B cell (primary cell): Measurements from ENCODE around the gene CFAP157. TPM values are rescaled to one million over a fixed set of nuclear protein-coding genes. Genes with fewer than 3 reads are reported as not detected.

ENCODE experiments used
- ATAC-seq: fragments of 200-7000 bp; cut with Tn5 transposase; one replicate; pipeline ENCODE4 v1.10.0; 2021; ENCODE audit warnings: low read depth, mild to moderate bottlenecking, moderate number of reproducible peaks, moderate library complexity
- CTCF ChIA-PET: fragments of 350-600 bp; sonication (Branson Sonifier 250); formaldehyde crosslinking; loops from one replicate; lab custom pipeline; 2021; ENCODE audit warnings: antibody characterized with exemption, inconsistent platforms; lab: Charles Lee
- POLR2A ChIA-PET: fragments of 350-600 bp; sonication (Branson Sonifier 250); formaldehyde crosslinking; loops from one replicate; lab custom pipeline; 2021; ENCODE audit warnings: antibody characterized with exemption; lab: Charles Lee
- DNase-seq: peaks from one replicate; pipeline ENCODE4 v3.0.0; 2013
- H2AFZ ChIP-seq: 2 replicates; pipeline ENCODE4 v1.6.1; 2012; ENCODE audit warnings: mild to moderate bottlenecking, low read depth, low read length; ENCODE audit not compliant: insufficient read depth, poor library complexity, severe bottlenecking
- H3K27ac ChIP-seq, 2 donors: 1 replicate in 1 of 2; 2 replicates in 1 of 2; pipeline ENCODE4 v1.5.1; 2012 to 2013; ENCODE audit warnings: low read length in 2 of 2, mild to moderate bottlenecking in 2 of 2, moderate library complexity in 1 of 2
- H3K27me3 ChIP-seq, 4 experiments: fragments of 200-600 bp in 1 of 4; sonication (generic) in 1 of 4; replicated peaks in 1 of 4; 1 replicate in 2 of 4; 2 replicates in 2 of 4; pipeline versions ENCODE4 v1.6.1 to v1.7.0; 2013 to 2016; ENCODE audit warnings: low read length in 3 of 4, mild to moderate bottlenecking in 2 of 4, mixed read lengths in 1 of 4, moderate library complexity in 1 of 4; ENCODE audit not compliant: insufficient read depth in 4 of 4, control insufficient read depth in 3 of 4; ENCODE audit errors: control extremely low read depth in 1 of 4
- H3K36me3 ChIP-seq, 2 experiments: replicated peaks in 1 of 2; 1 replicate in 1 of 2; 2 replicates in 1 of 2; pipeline versions ENCODE4 v1.6.1 to v1.7.1; 2013; ENCODE audit warnings: low read length in 1 of 2; ENCODE audit not compliant: insufficient read depth in 2 of 2, control insufficient read depth in 1 of 2; ENCODE audit errors: control extremely low read depth in 1 of 2, extremely low read depth in 1 of 2
- H3K4me1 ChIP-seq, 2 donors: fragments of 200-600 bp in 1 of 2; sonication (generic) in 1 of 2; 1 replicate in 1 of 2; 2 replicates in 1 of 2; pipeline versions ENCODE4 v1.5.1 to v1.6.1; 2013 to 2017; ENCODE audit warnings: low read length in 2 of 2; ENCODE audit not compliant: control insufficient read depth in 2 of 2, insufficient read depth in 2 of 2
- H3K4me2 ChIP-seq: replicated peaks from 2 replicates; pipeline ENCODE3; 2012; ENCODE audit warnings: mild to moderate bottlenecking, low read depth, low read length; ENCODE audit not compliant: poor library complexity, severe bottlenecking
- H3K4me3 ChIP-seq, 5 experiments: fragments of 200-600 bp in 1 of 5; sonication (generic) in 1 of 5; 1 replicate in 3 of 5; 2 replicates in 2 of 5; pipeline versions ENCODE4 v1.5.1 to v1.7.0; 2011 to 2016; ENCODE audit warnings: low read length in 4 of 5, mild to moderate bottlenecking in 4 of 5, low read depth in 2 of 5, control low read depth in 1 of 5, moderate library complexity in 1 of 5; ENCODE audit not compliant: insufficient read depth in 1 of 5; ENCODE audit errors: control extremely low read depth in 1 of 5, extremely low read depth in 1 of 5
- H3K79me2 ChIP-seq: fragments of 200-600 bp; sonication (generic); one replicate; pipeline ENCODE4 v1.6.0; 2016; ENCODE audit warnings: low read length; ENCODE audit not compliant: control insufficient read depth, insufficient read depth
- H3K9ac ChIP-seq: fragments of 200-600 bp; sonication (generic); 2 replicates; pipeline ENCODE4 v1.6.1; 2017; ENCODE audit warnings: mild to moderate bottlenecking, low read length, moderate library complexity
- H3K9me3 ChIP-seq, 3 donors: one replicate each; pipeline versions ENCODE4 v1.6.1 to v1.7.1; 2013; ENCODE audit warnings: low read length in 2 of 3; ENCODE audit not compliant: control insufficient read depth in 2 of 3, insufficient read depth in 1 of 3; ENCODE audit errors: control extremely low read depth in 1 of 3
- H4K20me1 ChIP-seq: 2 replicates; pipeline ENCODE4 v1.6.0; 2012; ENCODE audit warnings: mild to moderate bottlenecking, low read length; ENCODE audit not compliant: insufficient read depth, control insufficient read depth, poor library complexity, severe bottlenecking
- H3K27ac Mint-ChIP-seq: one replicate; pipeline ENCODE4 v1.8.0; 2021; ENCODE audit warnings: mixed read lengths
- H3K27me3 Mint-ChIP-seq: one replicate; pipeline ENCODE4 v1.8.0; 2021; ENCODE audit warnings: mixed read lengths
- H3K4me1 Mint-ChIP-seq: one replicate; pipeline ENCODE4 v1.8.0; 2021; ENCODE audit warnings: mixed read lengths
- H3K4me3 Mint-ChIP-seq: one replicate; pipeline ENCODE4 v1.8.0; 2021; ENCODE audit warnings: mixed read lengths
- H3K9me3 Mint-ChIP-seq: one replicate; pipeline ENCODE4 v1.8.0; 2022; ENCODE audit warnings: mixed read lengths; ENCODE audit not compliant: insufficient read depth
- EZH2 ChIP-seq: IDR thresholded peaks from 2 replicates; pipeline ENCODE4 v1.6.1; 2012; ENCODE audit warnings: borderline replicate concordance, low read depth, mild to moderate bottlenecking, moderate library complexity, low read length; ENCODE audit not compliant: insufficient read depth, poor library complexity, severe bottlenecking
- WGBS: methylation state at CpG from one replicate; pipeline ENCODE4 v1.1.5; 2013; ENCODE audit warnings: missing lambda C conversion rate; ENCODE audit not compliant: insufficient coverage; 5-methylcytosine and 5-hydroxymethylcytosine counted together
- intact Hi-C: fragments of 100-400 bp; cut with micrococcal nuclease; formaldehyde crosslinking; loops from one replicate; pipeline ENCODE4 v1.10.0; 2022
- polyA plus RNA-seq: library from polyadenylated mRNA; depleted of rRNA; stranded (reverse); fragments of >200 nt; gene quantifications from 2 replicates; pipeline ENCODE4 v1.2.3, GENCODE V29; 2012
- total RNA-seq, 2 donors: library from RNA; stranded (reverse); fragments of 120-200 nt in 1 of 2; gene quantifications; 1 replicate in 1 of 2; 2 replicates in 1 of 2; pipeline versions ENCODE4 v1.2.3 to v1.2.4, GENCODE V29; 2013 to 2022
- TF ChIP-seq, protein P1 (sequence below): fragments of 200-600 bp; IDR thresholded peaks from one replicate; pipeline ENCODE4 v1.8.0; 2022; ENCODE audit warnings: antibody characterized with exemption, mild to moderate bottlenecking

CFAP157 gene
- total and polyA plus RNA-seq, 2 donors (not counting 1 experiment from before 2014, with no cell fraction given): 0.03 TPM; not detected in 1

- no peak for DNase-seq
- Mint-ChIP-seq H3K4me1 (peaks cover 3% of the 10 kb centered on the region), H3K27me3 (no peaks in the 10 kb centered on the region), H3K27ac (no peak overlapping the region), H3K9me3 (no peaks in the 10 kb centered on the region), H3K4me3 (no peak overlapping the region)
- H3K36me3 ChIP-seq: no peaks in the 10 kb centered on the region
- intact Hi-C loops: no loop called here
- no peaks in the 10 kb centered on the region for H3K27me3 ChIP-seq
- no peaks in the 10 kb centered on the region for H3K9me3 ChIP-seq
- ChIA-PET CTCF (interaction anchor here (0.6 kb wide), 1 partner anchor 77 kb away, joined by 3 read pairs; no protein-coding TSS in a partner anchor), POLR2A (no interaction called here)
- no peak overlapping the region for H2AFZ ChIP-seq
- no peak for ATAC-seq
- no peak overlapping the region for H3K9ac ChIP-seq
- H3K4me3 ChIP-seq: no peak overlapping the region
- no peak overlapping the region for H3K27ac ChIP-seq
- no peaks in the 10 kb centered on the region for H4K20me1 ChIP-seq
- no peaks in the 10 kb centered on the region for H3K4me1 ChIP-seq
- TF ChIP-seq EZH2: no peak
- TF ChIP-seq, protein P1, sequence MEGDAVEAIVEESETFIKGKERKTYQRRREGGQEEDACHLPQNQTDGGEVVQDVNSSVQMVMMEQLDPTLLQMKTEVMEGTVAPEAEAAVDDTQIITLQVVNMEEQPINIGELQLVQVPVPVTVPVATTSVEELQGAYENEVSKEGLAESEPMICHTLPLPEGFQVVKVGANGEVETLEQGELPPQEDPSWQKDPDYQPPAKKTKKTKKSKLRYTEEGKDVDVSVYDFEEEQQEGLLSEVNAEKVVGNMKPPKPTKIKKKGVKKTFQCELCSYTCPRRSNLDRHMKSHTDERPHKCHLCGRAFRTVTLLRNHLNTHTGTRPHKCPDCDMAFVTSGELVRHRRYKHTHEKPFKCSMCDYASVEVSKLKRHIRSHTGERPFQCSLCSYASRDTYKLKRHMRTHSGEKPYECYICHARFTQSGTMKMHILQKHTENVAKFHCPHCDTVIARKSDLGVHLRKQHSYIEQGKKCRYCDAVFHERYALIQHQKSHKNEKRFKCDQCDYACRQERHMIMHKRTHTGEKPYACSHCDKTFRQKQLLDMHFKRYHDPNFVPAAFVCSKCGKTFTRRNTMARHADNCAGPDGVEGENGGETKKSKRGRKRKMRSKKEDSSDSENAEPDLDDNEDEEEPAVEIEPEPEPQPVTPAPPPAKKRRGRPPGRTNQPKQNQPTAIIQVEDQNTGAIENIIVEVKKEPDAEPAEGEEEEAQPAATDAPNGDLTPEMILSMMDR: no peak
- WGBS: 100% methylated on average over 2 of the region's 4 CpGs
- no peak overlapping the region for H3K4me2 ChIP-seq
- H3K79me2 ChIP-seq: no peaks in the 10 kb centered on the region
Observed at GRCh38 chr9:127693697-127694096, 13.1 kb upstream of the CFAP157 start.

DNA sequence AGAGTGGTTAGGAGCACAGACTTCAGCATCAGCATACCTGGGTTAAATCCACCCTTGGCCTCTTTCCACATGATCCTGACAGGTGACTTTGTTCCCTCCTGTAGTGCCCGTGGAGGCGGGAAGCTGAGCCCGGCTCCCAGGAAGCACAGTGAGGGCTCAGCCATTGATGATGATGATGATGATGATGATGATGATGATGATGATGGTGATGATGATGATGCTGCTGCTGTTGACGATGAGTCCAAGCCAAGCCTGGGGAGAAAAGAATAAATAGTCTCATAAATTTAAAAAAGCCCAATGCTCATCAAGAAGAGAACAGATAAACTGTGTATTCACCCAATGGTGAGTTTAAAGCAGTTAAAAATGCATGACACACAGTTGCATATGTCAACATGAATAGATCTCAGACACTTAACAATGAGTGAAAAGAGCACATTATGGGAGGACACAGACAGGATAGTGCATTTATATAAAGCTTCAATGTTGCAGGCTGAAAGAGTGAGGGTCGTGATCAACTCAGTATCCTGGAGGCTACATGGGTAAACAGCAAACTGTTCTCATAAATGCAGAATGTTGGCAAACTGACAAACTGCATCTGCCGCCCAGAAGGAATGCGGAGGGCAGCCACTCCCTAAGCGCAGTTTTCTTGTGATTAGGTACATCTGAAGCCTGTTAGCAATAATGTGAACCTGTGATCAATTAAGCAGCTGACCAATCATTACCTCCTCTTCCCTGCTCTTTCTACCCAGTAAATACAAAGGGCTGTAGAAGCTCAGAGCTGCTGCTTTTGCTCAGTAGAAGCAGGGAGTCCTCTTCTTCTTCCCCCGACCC is 11.7 kb upstream of the CFAP157 start:
- no peak overlapping the region for H3K4me3 Mint-ChIP-seq
- DNase-seq (no peak), ATAC-seq (no peak)
- no peaks in the 10 kb centered on the region for H3K9me3 Mint-ChIP-seq
- no peak overlapping the region for H3K4me2 ChIP-seq
- WGBS: 90% methylated on average over 2 of the region's 9 CpGs
- H3K4me1 ChIP-seq: peaks cover 6 to 12% of the 10 kb centered on the region in 2 donors
- H3K27ac Mint-ChIP-seq: no peak overlapping the region
- ChIA-PET CTCF (no interaction called here), POLR2A (no interaction called here)
- H4K20me1 ChIP-seq: no peaks in the 10 kb centered on the region
- H3K9ac ChIP-seq: no peak overlapping the region
- H3K27me3 Mint-ChIP-seq: no peaks in the 10 kb centered on the region
- no peaks in the 10 kb centered on the region for H3K9me3 ChIP-seq
- H3K4me1 Mint-ChIP-seq: peaks cover 11% of the 10 kb centered on the region
- no peak overlapping the region for H3K27ac ChIP-seq
- intact Hi-C loops: no loop called here
- TF ChIP-seq EZH2: no peak
- TF ChIP-seq, protein P1: no peak
- no peaks in the 10 kb centered on the region for H3K79me2 ChIP-seq
- H3K36me3 ChIP-seq: no peaks in the 10 kb centered on the region
- H2AFZ ChIP-seq: no peak overlapping the region
- no peaks in the 10 kb centered on the region for H3K27me3 ChIP-seq
- H3K4me3 ChIP-seq: no peak overlapping the region
